Measurements from ENCODE around the gene NOTUM.

NOTUM gene

GRCh38 chr17:81987161-81987770 is 26.3 kb upstream of the NOTUM start:
- no peak overlapping the region for H3K4me3 ChIP-seq (ENCODE audit: low read depth in 1 of 2, low read length in 2 of 2)
- H3K36me3 ChIP-seq (ENCODE audit: insufficient read depth, low read length): peaks cover 31% of the 10 kb centered on the region
- no peaks in the 10 kb centered on the region for H3K27me3 ChIP-seq (ENCODE audit: insufficient read depth, low read length, poor library complexity)
- no peak overlapping the region for H3K4me2 ChIP-seq (ENCODE audit: insufficient read depth, low read length)
- no peak overlapping the region for H2AFZ ChIP-seq (ENCODE audit: low read depth, low read length)
- H3K9ac ChIP-seq (ENCODE audit: low read depth, low read length): no peak overlapping the region
- peaks cover 26% of the 10 kb centered on the region; the same call in 1 of the 2 replicates for H4K20me1 ChIP-seq (ENCODE audit: insufficient read depth, low read length)
- ATAC-seq (ENCODE audit: insufficient read depth, low read depth) (no peak), DNase-seq (no peak)
- H3K79me2 ChIP-seq (ENCODE audit: insufficient read depth, low read length): peaks cover 8% of the 10 kb centered on the region; the same call in 1 of the 2 replicates
- TF ChIP-seq CTCF (IDR thresholded peaks at IDR 0.05; ENCODE audit: borderline replicate concordance, extremely low read depth, low read length, poor library complexity, severe bottlenecking) (no peak), EZH2 (IDR thresholded peaks at IDR 0.05; ENCODE audit: borderline replicate concordance, low read depth, low read length, severe bottlenecking) (no peak)
- H3K9me3 ChIP-seq (ENCODE audit: insufficient read depth, low read length, severe bottlenecking): no peaks in the 10 kb centered on the region
- H3K27ac ChIP-seq (ENCODE audit: low read length): no peak overlapping the region
- H3K4me1 ChIP-seq (ENCODE audit: insufficient read depth, low read length): no peaks in the 10 kb centered on the region

GRCh38 chr17:81986606-81987005 is 25.6 kb upstream of the NOTUM start:
- TF ChIP-seq EZH2 (IDR thresholded peaks at IDR 0.05; ENCODE audit: borderline replicate concordance, low read depth, low read length, severe bottlenecking): no peak
- no peak for TF ChIP-seq CTCF (IDR thresholded peaks at IDR 0.05; ENCODE audit: borderline replicate concordance, extremely low read depth, low read length, poor library complexity, severe bottlenecking)
- no peak for ATAC-seq (ENCODE audit: insufficient read depth, low read depth)
- H3K4me1 ChIP-seq (ENCODE audit: insufficient read depth, low read length): no peaks in the 10 kb centered on the region
- H3K4me2 ChIP-seq (ENCODE audit: insufficient read depth, low read length): no peak overlapping the region
- H4K20me1 ChIP-seq (ENCODE audit: insufficient read depth, low read length): peaks cover 22% of the 10 kb centered on the region; the same call in 1 of the 2 replicates
- no peak overlapping the region for H3K4me3 ChIP-seq (ENCODE audit: low read depth in 1 of 2, low read length in 2 of 2)
- H3K27ac ChIP-seq (ENCODE audit: low read length): no peak overlapping the region
- H3K9me3 ChIP-seq (ENCODE audit: insufficient read depth, low read length, severe bottlenecking): no peaks in the 10 kb centered on the region
- H3K9ac ChIP-seq (ENCODE audit: low read depth, low read length): no peak overlapping the region
- H3K27me3 ChIP-seq (ENCODE audit: insufficient read depth, low read length, poor library complexity): no peaks in the 10 kb centered on the region
- H3K79me2 ChIP-seq (ENCODE audit: insufficient read depth, low read length): peaks cover 5% of the 10 kb centered on the region; the same call in 1 of the 2 replicates
- H2AFZ ChIP-seq (ENCODE audit: low read depth, low read length): no peak overlapping the region
- no peak for DNase-seq
- H3K36me3 ChIP-seq (ENCODE audit: insufficient read depth, low read length): peaks cover 31% of the 10 kb centered on the region

- Histone ChIP-seq H3K9me3 (ENCODE audit: insufficient read depth, low read length, severe bottlenecking) (no peaks in the 10 kb centered on the region), H3K27me3 (ENCODE audit: insufficient read depth, low read length, poor library complexity) (no peaks in the 10 kb centered on the region), H3K4me3 (ENCODE audit: low read depth in 1 of 2, low read length in 2 of 2) (no peak overlapping the region), H3K27ac (ENCODE audit: low read length) (no peak overlapping the region), H4K20me1 (ENCODE audit: insufficient read depth, low read length) (peaks cover 13% of the 10 kb centered on the region; the same call in 1 of the 2 replicates), H3K9ac (ENCODE audit: low read depth, low read length) (no peak overlapping the region), H3K4me1 (ENCODE audit: insufficient read depth, low read length) (peaks cover 7% of the 10 kb centered on the region), H3K36me3 (ENCODE audit: insufficient read depth, low read length) (peaks cover 37% of the 10 kb centered on the region), H2AFZ (ENCODE audit: low read depth, low read length) (no peak overlapping the region), H3K4me2 (ENCODE audit: insufficient read depth, low read length) (no peak overlapping the region), H3K79me2 (ENCODE audit: insufficient read depth, low read length) (no peaks in the 10 kb centered on the region; the same call in 1 of the 2 replicates)
- DNase-seq: no peak
- TF ChIP-seq EZH2 (IDR thresholded peaks at IDR 0.05; ENCODE audit: borderline replicate concordance, low read depth, low read length, severe bottlenecking): no peak
- no peak for TF ChIP-seq CTCF (IDR thresholded peaks at IDR 0.05; ENCODE audit: borderline replicate concordance, extremely low read depth, low read length, poor library complexity, severe bottlenecking)
- no peak for ATAC-seq (ENCODE audit: insufficient read depth, low read depth)
These were observed 23.9 kb upstream of the NOTUM start for GRCh38 chr17:81984773-81985410.

Data from DND-41 (cell line).